Endodermal cell (in vitro differentiated cells): ENCODE measurements around the gene MAP2K3. TPM values are rescaled to one million over a fixed set of nuclear protein-coding genes. Genes with fewer than 3 reads are reported as not detected.

Experiments
- DNase-seq: peaks from one replicate; pipeline ENCODE4 v3.0.0-alpha.2; 2017
- H3K27ac ChIP-seq: 2 replicates; pipeline ENCODE4 v1.5.1; 2013; ENCODE audit warnings: mild to moderate bottlenecking, low read depth, low read length, moderate library complexity
- H3K27me3 ChIP-seq: 2 replicates; pipeline ENCODE4 v1.6.1; 2013; ENCODE audit warnings: mild to moderate bottlenecking, low read length, moderate library complexity; ENCODE audit not compliant: insufficient read depth, control insufficient read depth, poor library complexity, severe bottlenecking
- H3K36me3 ChIP-seq: 2 replicates; pipeline ENCODE4 v1.7.0; 2013; ENCODE audit warnings: mild to moderate bottlenecking, low read length, moderate library complexity; ENCODE audit not compliant: control insufficient read depth, insufficient read depth
- H3K4me1 ChIP-seq: one replicate; pipeline ENCODE4 v1.7.0; 2013; ENCODE audit warnings: low read length; ENCODE audit not compliant: control insufficient read depth, insufficient read depth
- H3K4me3 ChIP-seq: 2 replicates; pipeline ENCODE4 v1.5.1; 2013; ENCODE audit warnings: mild to moderate bottlenecking, low read length, moderate library complexity
- H3K9ac ChIP-seq: 2 replicates; pipeline ENCODE4 v1.6.1; 2013; ENCODE audit warnings: mild to moderate bottlenecking, low read length, moderate library complexity; ENCODE audit not compliant: poor library complexity, severe bottlenecking; ENCODE audit errors: extremely low read depth
- H3K9me3 ChIP-seq: 2 replicates; pipeline ENCODE4 v1.6.1; 2013; ENCODE audit warnings: mild to moderate bottlenecking, low read length, moderate library complexity; ENCODE audit not compliant: control insufficient read depth
- H3K27ac Mint-ChIP-seq: 2 replicates; pipeline ENCODE4 v1.8.0; 2020; ENCODE audit warnings: mixed read lengths
- H3K27me3 Mint-ChIP-seq: 2 replicates; pipeline ENCODE4 v1.8.0; 2021; ENCODE audit warnings: mild to moderate bottlenecking, mixed read lengths; ENCODE audit not compliant: insufficient read depth
- H3K36me3 Mint-ChIP-seq: 2 replicates; pipeline ENCODE4 v1.8.0; 2020; ENCODE audit warnings: low read depth, mixed read lengths
- H3K4me1 Mint-ChIP-seq: 2 replicates; pipeline ENCODE4 v1.8.0; 2020; ENCODE audit warnings: mixed read lengths
- H3K4me3 Mint-ChIP-seq: 2 replicates; pipeline ENCODE4 v1.8.0; 2020; ENCODE audit warnings: mild to moderate bottlenecking, moderate library complexity, mixed read lengths
- H3K9me3 Mint-ChIP-seq: 2 replicates; pipeline ENCODE4 v1.8.0; 2020; ENCODE audit warnings: mild to moderate bottlenecking, mixed read lengths
- CTCF ChIP-seq: fragments of 200-600 bp; sonication (generic); conservative IDR thresholded peaks from 2 replicates; pipeline ENCODE4 v1.5.0; 2021; ENCODE audit warnings: antibody characterized with exemption, mild to moderate bottlenecking
- WGBS, 2 experiments: methylation state at CpG; one replicate each; pipeline versions ENCODE4 v1.1.5 to v1.1.7; 2013; ENCODE audit warnings: missing lambda C conversion rate in 2 of 2, mixed read lengths in 1 of 2; ENCODE audit not compliant: insufficient coverage in 1 of 2, insufficient read length in 1 of 2; 5-methylcytosine and 5-hydroxymethylcytosine counted together
- total RNA-seq, 2 donors: library from RNA; stranded (reverse); fragmentation: NEBNext Ultra II Directional in 1 of 2; extraction: Animal tissue kit (Norgen Biotek cat#: 25700) in 1 of 2; gene quantifications; 2 replicates in 1 of 2; 3 replicates in 1 of 2; pipeline ENCODE4 v1.2.1, GENCODE V29; 2021

Gene MAP2K3
- total RNA-seq, 2 donors from 2014 or later = 31.6 to 37.6 TPM

GRCh38 chr17:21279582-21279981, 4.9 kb upstream of the MAP2K3 start:
- peaks cover 7% of the 10 kb centered on the region for H3K4me1 ChIP-seq
- no peak for TF ChIP-seq CTCF
- Mint-ChIP-seq H3K4me1 (peaks cover 10% of the 10 kb centered on the region), H3K9me3 (no peaks in the 10 kb centered on the region), H3K4me3 (no peak overlapping the region), H3K36me3 (no peaks in the 10 kb centered on the region), H3K27me3 (peaks cover 68% of the 10 kb centered on the region), H3K27ac (no peak overlapping the region)
- no peak overlapping the region for H3K9ac ChIP-seq
- WGBS, 2 experiments = 87 to 89% methylated on average over 3 to 6 of the region's 6 CpGs
- peaks cover 26% of the 10 kb centered on the region for H3K27me3 ChIP-seq
- no peaks in the 10 kb centered on the region for H3K9me3 ChIP-seq
- no peak overlapping the region for H3K27ac ChIP-seq
- H3K36me3 ChIP-seq = no peaks in the 10 kb centered on the region
- DNase-seq = no peak
- H3K4me3 ChIP-seq = no peak overlapping the region

GRCh38 chr17:21280081-21280518, 4.4 kb upstream of the MAP2K3 start:
- no peak overlapping the region for H3K27ac Mint-ChIP-seq
- WGBS, 2 experiments = 0 to 46% methylated on average over 3 to 10 of the region's 10 CpGs
- TF ChIP-seq CTCF = peak; percentile 99
- H3K9me3 Mint-ChIP-seq = no peaks in the 10 kb centered on the region
- H3K4me1 ChIP-seq = peaks cover 6% of the 10 kb centered on the region
- H3K4me3 ChIP-seq = no peak overlapping the region
- peaks cover 26% of the 10 kb centered on the region for H3K27me3 ChIP-seq
- H3K36me3 ChIP-seq = no peaks in the 10 kb centered on the region
- peaks cover 62% of the 10 kb centered on the region for H3K27me3 Mint-ChIP-seq
- H3K9me3 ChIP-seq = no peaks in the 10 kb centered on the region
- H3K4me1 Mint-ChIP-seq = peaks cover 7% of the 10 kb centered on the region
- no peak overlapping the region for H3K27ac ChIP-seq
- peak; percentile 99 for DNase-seq
- no peak overlapping the region for H3K4me3 Mint-ChIP-seq
- no peaks in the 10 kb centered on the region for H3K36me3 Mint-ChIP-seq
- no peak overlapping the region for H3K9ac ChIP-seq

DNA sequence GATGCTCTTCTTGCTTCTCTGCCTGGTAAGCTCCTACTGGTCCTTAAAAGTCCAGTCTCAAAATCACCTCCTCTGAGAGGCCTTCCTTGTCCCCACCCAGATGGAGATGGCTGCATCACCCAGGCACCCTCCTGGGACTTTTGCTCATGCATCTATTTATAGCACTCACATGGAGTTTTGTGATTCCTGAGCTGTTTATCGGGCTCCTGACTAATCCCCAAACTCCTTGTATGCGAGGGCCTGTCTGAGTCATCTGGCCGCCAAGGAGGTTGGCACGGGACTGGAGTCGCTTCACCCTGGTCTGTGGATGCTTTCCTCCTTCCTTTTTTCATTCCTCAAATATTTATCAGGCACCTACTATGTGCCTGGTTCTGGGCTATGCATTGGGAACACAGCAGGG, 2.3 kb upstream of the MAP2K3 start:
- Histone ChIP-seq H3K27me3 (peaks cover 14% of the 10 kb centered on the region), H3K36me3 (no peaks in the 10 kb centered on the region), H3K9me3 (no peaks in the 10 kb centered on the region), H3K4me1 (peaks cover 12% of the 10 kb centered on the region), H3K27ac (no peak overlapping the region), H3K4me3 (no peak overlapping the region), H3K9ac (no peak overlapping the region)
- peaks cover 50% of the 10 kb centered on the region for H3K27me3 Mint-ChIP-seq
- 72 to 75% methylated on average over 5 of the region's 5 CpGs for WGBS, 2 experiments
- no peak overlapping the region for H3K4me3 Mint-ChIP-seq
- no peaks in the 10 kb centered on the region for H3K36me3 Mint-ChIP-seq
- peaks cover 15% of the 10 kb centered on the region for H3K4me1 Mint-ChIP-seq
- no peak for TF ChIP-seq CTCF
- no peaks in the 10 kb centered on the region for H3K9me3 Mint-ChIP-seq
- H3K27ac Mint-ChIP-seq = no peak overlapping the region
- DNase-seq = no peak
